Keratinocyte (primary cell): ENCODE measurements around the gene UNC79.

Experiments used
- EZH2 ChIP-seq: IDR thresholded peaks from one replicate; pipeline ENCODE4 v1.6.1; 2012; ENCODE audit warnings: inconsistent platforms, mild to moderate bottlenecking, low read length, moderate library complexity
- TF ChIP-seq, protein P1 (sequence below), 3 experiments: IDR thresholded peaks in 1 of 3; conservative IDR thresholded peaks in 1 of 3; optimal IDR thresholded peaks in 1 of 3; 2 replicates in 2 of 3; 3 replicates in 1 of 3; pipeline versions ENCODE3 to v1.5.1; 2011; ENCODE audit warnings: low read length in 3 of 3, mild to moderate bottlenecking in 3 of 3, moderate library complexity in 2 of 3, control low read depth in 1 of 3, inconsistent platforms in 1 of 3; ENCODE audit not compliant: insufficient read depth in 2 of 3; ENCODE audit errors: extremely low read depth in 1 of 3

DNA sequence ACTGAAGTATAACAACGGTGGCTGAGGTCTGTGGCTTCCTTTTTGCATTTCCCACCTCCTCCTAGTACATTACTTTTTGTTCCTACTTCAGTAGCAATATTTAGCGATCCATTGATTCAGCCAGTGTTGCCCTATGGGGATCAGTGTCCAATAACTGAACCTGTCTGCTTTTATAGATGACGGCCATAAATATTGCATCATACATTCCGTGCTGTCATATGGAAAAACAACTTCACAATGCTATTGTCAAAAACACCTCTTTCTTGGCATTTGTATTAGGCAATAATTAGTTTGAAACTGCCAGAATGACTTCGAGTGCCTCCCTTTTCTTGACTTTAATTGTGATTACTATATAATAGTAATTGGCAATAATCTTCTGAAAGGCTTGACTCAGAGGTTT is 208.1 kb downstream of the UNC79 start:
- TF ChIP-seq, protein P1, sequence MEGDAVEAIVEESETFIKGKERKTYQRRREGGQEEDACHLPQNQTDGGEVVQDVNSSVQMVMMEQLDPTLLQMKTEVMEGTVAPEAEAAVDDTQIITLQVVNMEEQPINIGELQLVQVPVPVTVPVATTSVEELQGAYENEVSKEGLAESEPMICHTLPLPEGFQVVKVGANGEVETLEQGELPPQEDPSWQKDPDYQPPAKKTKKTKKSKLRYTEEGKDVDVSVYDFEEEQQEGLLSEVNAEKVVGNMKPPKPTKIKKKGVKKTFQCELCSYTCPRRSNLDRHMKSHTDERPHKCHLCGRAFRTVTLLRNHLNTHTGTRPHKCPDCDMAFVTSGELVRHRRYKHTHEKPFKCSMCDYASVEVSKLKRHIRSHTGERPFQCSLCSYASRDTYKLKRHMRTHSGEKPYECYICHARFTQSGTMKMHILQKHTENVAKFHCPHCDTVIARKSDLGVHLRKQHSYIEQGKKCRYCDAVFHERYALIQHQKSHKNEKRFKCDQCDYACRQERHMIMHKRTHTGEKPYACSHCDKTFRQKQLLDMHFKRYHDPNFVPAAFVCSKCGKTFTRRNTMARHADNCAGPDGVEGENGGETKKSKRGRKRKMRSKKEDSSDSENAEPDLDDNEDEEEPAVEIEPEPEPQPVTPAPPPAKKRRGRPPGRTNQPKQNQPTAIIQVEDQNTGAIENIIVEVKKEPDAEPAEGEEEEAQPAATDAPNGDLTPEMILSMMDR (optimal IDR thresholded peaks at IDR 0.05 in 1 of 3, IDR thresholded peaks at IDR 0.05 in 1 of 3, conservative IDR thresholded peaks at IDR 0.05 in 1 of 3; ENCODE audit: extremely low read depth in 1 of 3, insufficient read depth in 2 of 3, low read length in 3 of 3), result no peak
- no peak for TF ChIP-seq EZH2
